ENCODE measurements around the gene TIMP4.

- no peak for TF ChIP-seq CTCF (IDR thresholded peaks at IDR 0.05; ENCODE audit: low read depth, low read length, poor library complexity, severe bottlenecking)
- no peak for TF ChIP-seq EZH2phosphoT487 (IDR thresholded peaks at IDR 0.05; ENCODE audit: borderline replicate concordance, low read length)
Measured at GRCh38 chr3:12187448-12188327, 29.0 kb upstream of the TIMP4 start.

All from DOHH2 (cell line).